Measurements from ENCODE around the gene PTCH2.
"Not testable (repeated sequence)": the region's sequence is repeated elsewhere in the genome, so short reads cannot be mapped to it uniquely, and the experiment has no call there.

PTCH2 gene

GRCh38 chr1:44829506-44830384, 13.3 kb downstream of the PTCH2 start:
- TF ChIP-seq CTCF (IDR thresholded peaks at IDR 0.05; ENCODE audit: insufficient read depth, missing control alignments), result no peak
- no peak for FAIRE-seq
- no peak for DNase-seq (ENCODE audit: insufficient read length, low spot score)

GRCh38 chr1:44828841-44829440, 14.1 kb downstream of the PTCH2 start:
- no peak for FAIRE-seq
- no peak for DNase-seq (ENCODE audit: insufficient read length, low spot score)
- no peak for TF ChIP-seq CTCF (IDR thresholded peaks at IDR 0.05; ENCODE audit: insufficient read depth, missing control alignments)

GRCh38 chr1:44828003-44828651, 14.9 kb downstream of the PTCH2 start:
- FAIRE-seq, result no peak
- DNase-seq (ENCODE audit: insufficient read length, low spot score), result no peak
- TF ChIP-seq CTCF (IDR thresholded peaks at IDR 0.05; ENCODE audit: insufficient read depth, missing control alignments), result no peak

- no peak for TF ChIP-seq CTCF (IDR thresholded peaks at IDR 0.05; ENCODE audit: insufficient read depth, missing control alignments)
- DNase-seq (ENCODE audit: insufficient read length, low spot score) (no peak), FAIRE-seq (no peak)
These were observed 15.7 kb downstream of the PTCH2 start for GRCh38 chr1:44827197-44828002.

- DNase-seq (ENCODE audit: insufficient read length, low spot score) (no peak), FAIRE-seq (no peak)
- no peak for TF ChIP-seq CTCF (IDR thresholded peaks at IDR 0.05; ENCODE audit: insufficient read depth, missing control alignments)
These were observed 16.5 kb downstream of the PTCH2 start for GRCh38 chr1:44826375-44827196.

- FAIRE-seq; DNase-seq (ENCODE audit: insufficient read length, low spot score): not testable (repeated sequence)
These were observed 18.7 kb downstream of the PTCH2 start for GRCh38 chr1:44824392-44824791.

Data from D721Med (cell line).